A673 (cell line): ENCODE measurements around the gene SAMSN1. TPM values are rescaled to one million over a fixed set of nuclear protein-coding genes. Genes with fewer than 3 reads are reported as not detected.
"Not testable (repeated sequence)": the region's sequence is repeated elsewhere in the genome, so short reads cannot be mapped to it uniquely, and the experiment has no call there.

Source experiments
- BruUV-seq: library from RNA; stranded (reverse); fragments of 400-500 nt; replicated peaks from 2 replicates; lab custom pipeline; 2021; lab: Mats Ljungman, UMichigan
- CTCF ChIA-PET: fragments of 300-600 bp; sonication (Branson Sonifier 250); formaldehyde crosslinking; loops from one replicate; lab custom pipeline; 2022; ENCODE audit warnings: antibody characterized with exemption; lab: Charles Lee
- POLR2A ChIA-PET: fragments of 300-600 bp; sonication (Branson Sonifier 250); formaldehyde crosslinking; loops from one replicate; lab custom pipeline; 2022; ENCODE audit warnings: antibody characterized with exemption; ENCODE audit not compliant: low non-redundant PET; lab: Charles Lee
- DNase-seq: peaks from one replicate; pipeline ENCODE4 v3.0.0-alpha.2; 2015; ENCODE audit warnings: low spot score
- H3K27ac ChIP-seq: fragments of 200-600 bp; sonication (generic); 2 replicates; pipeline ENCODE4 v1.5.1; 2016; ENCODE audit warnings: mixed run types, low read depth, mild to moderate bottlenecking, mixed read lengths, antibody characterized with exemption, low read length; ENCODE audit not compliant: poor library complexity, severe bottlenecking
- H3K27me3 ChIP-seq: fragments of 200-600 bp; sonication (generic); replicated peaks from 2 replicates; pipeline ENCODE4 v1.6.1; 2017; ENCODE audit warnings: mixed run types, low read depth, mild to moderate bottlenecking, mixed read lengths, antibody characterized with exemption, low read length; ENCODE audit not compliant: insufficient read depth, poor library complexity
- H3K36me3 ChIP-seq: fragments of 200-600 bp; sonication (generic); 2 replicates; pipeline ENCODE4 v1.6.1; 2016; ENCODE audit warnings: mixed run types, mild to moderate bottlenecking, mixed read lengths, antibody characterized with exemption, low read length; ENCODE audit not compliant: insufficient read depth, poor library complexity, severe bottlenecking
- H3K4me1 ChIP-seq: fragments of 200-600 bp; sonication (generic); 2 replicates; pipeline ENCODE4 v1.6.1; 2017; ENCODE audit warnings: mixed run types, mild to moderate bottlenecking, mixed read lengths, antibody characterized with exemption, low read length; ENCODE audit not compliant: insufficient read depth, poor library complexity, severe bottlenecking
- H3K4me3 ChIP-seq: fragments of 200-600 bp; sonication (generic); 2 replicates; pipeline ENCODE4 v1.5.1; 2016; ENCODE audit warnings: low read depth, mixed run types, mild to moderate bottlenecking, mixed read lengths, low read length; ENCODE audit not compliant: poor library complexity, severe bottlenecking
- H3K9me3 ChIP-seq: fragments of 200-600 bp; sonication (generic); 2 replicates; pipeline ENCODE4 v1.6.1; 2016; ENCODE audit warnings: mixed run types, low read depth, mild to moderate bottlenecking, mixed read lengths, antibody characterized with exemption, low read length; ENCODE audit not compliant: poor library complexity, severe bottlenecking
- EZH2 ChIP-seq: fragments of 200-600 bp; sonication (generic); IDR thresholded peaks from 2 replicates; pipeline ENCODE4 v1.6.1; 2017; ENCODE audit warnings: borderline replicate concordance, low read depth, mild to moderate bottlenecking, mixed read lengths, antibody characterized with exemption, low read length; ENCODE audit not compliant: poor library complexity, severe bottlenecking
- intact Hi-C: fragments of 100-400 bp; cut with micrococcal nuclease; formaldehyde crosslinking; loops from one replicate; pipeline ENCODE4 v1.10.0; 2022; ENCODE audit not compliant: unreplicated experiment
- total RNA-seq: library from RNA; stranded (reverse); gene quantifications from 2 replicates; pipeline ENCODE4 v1.2.3, GENCODE V29; 2021
- TF ChIP-seq, protein P1 (sequence below): fragments of 300-800, 200-600 bp; sonication (generic); conservative IDR thresholded peaks from 2 replicates; pipeline ENCODE4 v1.5.1; 2017; ENCODE audit warnings: low read depth, mild to moderate bottlenecking, antibody characterized with exemption, low read length, moderate library complexity, mixed read lengths

The SAMSN1 gene
- total RNA-seq, 1 experiment from 2014 or later: not detected

DNA sequence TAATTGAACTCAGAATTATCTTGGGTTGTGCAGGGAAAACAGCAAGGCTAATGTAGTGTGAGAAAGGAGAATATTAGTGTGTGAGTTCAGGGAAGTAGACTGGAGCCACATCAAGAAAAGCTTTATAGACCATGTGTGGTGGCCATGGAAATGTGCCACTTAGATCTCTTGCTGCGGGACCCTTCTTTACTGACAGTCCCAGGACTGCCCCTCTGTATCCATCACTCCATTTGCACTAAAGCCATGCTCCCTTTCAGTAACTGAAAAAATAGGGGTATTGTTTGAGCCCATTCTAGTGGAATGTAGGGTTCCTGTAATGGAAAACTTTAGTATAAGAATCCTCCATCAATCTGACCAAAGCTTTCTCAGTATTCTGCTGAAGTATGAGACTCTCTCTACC, 32.3 kb downstream of the SAMSN1 start:
- Histone ChIP-seq H3K9me3 (no peaks in the 10 kb centered on the region), H3K4me1 (no peaks in the 10 kb centered on the region), H3K4me3 (no peak overlapping the region), H3K27ac (no peak overlapping the region), H3K27me3 (no peaks in the 10 kb centered on the region), H3K36me3 (no peaks in the 10 kb centered on the region)
- POLR2A ChIA-PET: no interaction called here
- no peak for DNase-seq
- CTCF ChIA-PET: no interaction called here
- TF ChIP-seq EZH2: no peak
- TF ChIP-seq, protein P1, sequence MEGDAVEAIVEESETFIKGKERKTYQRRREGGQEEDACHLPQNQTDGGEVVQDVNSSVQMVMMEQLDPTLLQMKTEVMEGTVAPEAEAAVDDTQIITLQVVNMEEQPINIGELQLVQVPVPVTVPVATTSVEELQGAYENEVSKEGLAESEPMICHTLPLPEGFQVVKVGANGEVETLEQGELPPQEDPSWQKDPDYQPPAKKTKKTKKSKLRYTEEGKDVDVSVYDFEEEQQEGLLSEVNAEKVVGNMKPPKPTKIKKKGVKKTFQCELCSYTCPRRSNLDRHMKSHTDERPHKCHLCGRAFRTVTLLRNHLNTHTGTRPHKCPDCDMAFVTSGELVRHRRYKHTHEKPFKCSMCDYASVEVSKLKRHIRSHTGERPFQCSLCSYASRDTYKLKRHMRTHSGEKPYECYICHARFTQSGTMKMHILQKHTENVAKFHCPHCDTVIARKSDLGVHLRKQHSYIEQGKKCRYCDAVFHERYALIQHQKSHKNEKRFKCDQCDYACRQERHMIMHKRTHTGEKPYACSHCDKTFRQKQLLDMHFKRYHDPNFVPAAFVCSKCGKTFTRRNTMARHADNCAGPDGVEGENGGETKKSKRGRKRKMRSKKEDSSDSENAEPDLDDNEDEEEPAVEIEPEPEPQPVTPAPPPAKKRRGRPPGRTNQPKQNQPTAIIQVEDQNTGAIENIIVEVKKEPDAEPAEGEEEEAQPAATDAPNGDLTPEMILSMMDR: no peak
- intact Hi-C loops: no loop called here
- BruUV-seq: no TSS peak

DNA sequence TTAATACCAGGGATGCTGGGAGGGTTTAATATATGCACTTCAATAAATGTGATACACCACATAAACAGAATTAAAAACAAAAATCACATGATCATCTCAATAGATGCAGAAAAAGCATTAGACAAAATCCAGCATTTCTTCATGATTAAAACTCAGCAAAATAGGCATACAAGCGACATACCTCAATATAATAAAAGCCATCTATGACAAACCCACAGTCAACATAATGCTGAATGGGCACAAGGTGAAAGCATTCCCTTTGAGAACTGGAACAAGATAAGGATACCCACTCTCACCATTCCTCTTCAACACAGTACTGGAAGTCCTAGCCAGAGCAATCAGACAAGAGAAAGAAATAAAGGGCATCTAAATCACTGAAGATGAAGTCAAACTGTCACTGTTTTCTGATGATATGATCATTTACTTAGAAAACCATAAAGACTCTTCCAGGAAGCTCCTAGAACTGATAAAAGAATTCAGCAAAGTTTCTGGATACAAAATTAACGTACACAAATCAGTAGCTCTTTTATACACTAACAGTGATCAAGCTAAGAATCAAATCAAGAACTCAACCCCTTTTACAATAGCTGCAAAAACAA, 39.2 kb downstream of the SAMSN1 start:
- POLR2A ChIA-PET, H3K27ac ChIP-seq, intact Hi-C loops, H3K9me3 ChIP-seq, DNase-seq, H3K36me3 ChIP-seq, H3K4me1 ChIP-seq, CTCF ChIA-PET, H3K4me3 ChIP-seq, BruUV-seq, H3K27me3 ChIP-seq: not testable (repeated sequence)

DNA sequence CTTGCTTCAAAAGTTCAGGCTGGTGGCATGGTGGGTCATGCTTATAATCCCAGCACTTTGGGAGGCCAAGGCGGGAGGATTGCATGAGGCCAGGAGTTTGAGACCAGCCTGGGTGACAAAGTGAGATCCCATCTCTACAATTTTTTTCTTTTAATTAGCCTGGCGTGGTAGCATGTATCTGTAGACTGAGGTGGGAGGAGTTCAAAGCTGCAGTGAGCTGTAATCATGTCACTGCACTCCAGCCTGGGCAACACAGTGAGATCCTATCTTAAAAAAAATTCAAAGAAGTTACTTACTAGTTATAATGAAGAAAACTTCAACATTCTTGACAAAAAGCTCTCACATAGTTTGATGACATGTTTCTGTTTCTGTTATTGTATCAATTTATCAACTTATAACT, 45.2 kb downstream of the SAMSN1 start:
- Histone ChIP-seq H3K9me3 (no peaks in the 10 kb centered on the region), H3K27ac (no peak overlapping the region), H3K4me1 (no peaks in the 10 kb centered on the region), H3K4me3 (no peak overlapping the region), H3K27me3 (no peaks in the 10 kb centered on the region), H3K36me3 (no peaks in the 10 kb centered on the region)
- intact Hi-C loops: no loop called here
- no peak for TF ChIP-seq EZH2
- TF ChIP-seq, protein P1: no peak
- ChIA-PET POLR2A (no interaction called here), CTCF (no interaction called here)
- DNase-seq: no peak
- BruUV-seq: no TSS peak

DNA sequence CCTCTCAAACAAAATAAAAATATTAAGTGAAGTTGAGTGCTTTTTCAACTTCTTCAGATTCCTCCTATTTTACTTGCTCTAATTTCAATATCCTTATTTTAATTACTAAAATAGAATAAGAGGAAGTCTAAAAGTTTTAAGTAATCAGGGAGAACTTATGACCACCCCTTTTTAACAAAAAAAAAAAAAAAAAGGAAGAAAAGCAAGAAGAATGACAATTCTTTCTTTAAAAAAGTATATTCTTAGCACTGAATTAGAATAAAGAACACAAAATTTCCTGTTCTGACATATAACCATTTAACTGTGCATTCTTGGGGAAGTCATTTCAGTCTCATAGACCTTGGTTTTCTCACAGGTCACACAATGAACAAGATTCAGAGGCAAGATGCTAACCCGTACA, 46.8 kb downstream of the SAMSN1 start:
- POLR2A ChIA-PET: no interaction called here
- Histone ChIP-seq H3K4me3 (no peak overlapping the region), H3K27me3 (no peaks in the 10 kb centered on the region), H3K4me1 (no peaks in the 10 kb centered on the region), H3K36me3 (no peaks in the 10 kb centered on the region), H3K9me3 (no peaks in the 10 kb centered on the region), H3K27ac (no peak overlapping the region)
- no peak for TF ChIP-seq EZH2
- TF ChIP-seq, protein P1: no peak
- CTCF ChIA-PET: no interaction called here
- no TSS peak for BruUV-seq
- no peak for DNase-seq
- intact Hi-C loops: no loop called here
